HG03175 (cell line): Measurements from ENCODE around the gene KLHL36.
"Not testable (repeated sequence)": the region's sequence is repeated elsewhere in the genome, so short reads cannot be mapped to it uniquely, and the experiment has no call there.

Experiments used
- ATAC-seq: cut with Tn5 transposase; IDR thresholded peaks from one replicate; pipeline ENCODE4 v1.9.1; 2021; ENCODE audit warnings: mild to moderate bottlenecking, moderate library complexity; ENCODE audit not compliant: unreplicated experiment

Gene KLHL36

DNA sequence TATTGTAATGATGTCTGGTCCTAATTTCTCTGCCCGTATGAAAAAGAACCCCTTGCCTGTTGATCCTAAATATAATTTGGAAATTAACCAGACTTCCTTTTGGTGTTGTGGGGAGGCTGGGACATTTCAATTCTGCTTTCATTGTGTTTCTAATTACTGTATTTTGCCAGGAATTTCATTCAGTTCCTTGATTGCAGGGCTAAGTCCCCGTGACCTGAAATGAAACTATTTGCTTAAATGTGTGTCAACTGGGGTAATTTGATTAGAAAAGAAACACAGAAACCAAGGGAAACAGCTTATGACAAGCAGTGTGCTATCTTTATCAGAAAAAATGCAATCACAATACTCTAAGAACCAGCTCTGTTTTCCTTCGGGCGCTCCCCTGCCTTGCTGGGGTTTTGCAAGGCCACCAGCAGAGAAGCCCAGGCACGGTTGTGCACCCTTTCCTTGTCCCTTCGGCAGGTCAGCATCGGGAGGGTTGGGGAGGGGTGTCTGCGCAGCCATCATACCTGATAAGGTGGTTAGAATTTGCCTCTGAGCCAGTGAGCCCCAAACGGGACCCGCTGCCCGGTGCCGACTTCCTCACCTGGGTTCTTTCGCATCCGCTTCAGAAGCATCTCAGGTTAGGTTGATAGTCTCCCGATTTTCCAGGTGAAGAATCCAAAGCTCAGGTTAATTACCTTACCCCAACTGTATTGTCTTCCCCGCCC lies 19.4 kb downstream of the KLHL36 start:
- ATAC-seq = no peak

DNA sequence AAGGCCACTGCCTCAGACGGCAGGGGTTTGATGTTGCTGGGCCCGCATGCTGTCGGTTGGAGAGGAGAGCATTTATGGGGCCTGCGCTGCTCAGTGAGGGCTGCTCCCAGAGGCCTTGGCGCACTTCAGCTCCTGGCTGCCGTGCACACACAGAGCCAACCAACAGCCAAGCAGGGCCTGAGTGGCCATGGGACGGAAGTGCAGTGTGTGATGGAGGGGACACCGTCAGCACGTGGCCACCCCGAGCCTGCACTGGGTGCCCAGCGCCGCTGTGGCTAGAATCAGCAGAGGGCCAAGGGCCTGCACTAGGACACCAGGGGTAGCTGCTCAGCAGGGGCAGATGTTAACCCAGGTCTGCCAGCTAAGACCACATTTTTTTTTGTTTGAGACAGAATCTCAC lies 21.8 kb downstream of the KLHL36 start:
- ATAC-seq = no peak

DNA sequence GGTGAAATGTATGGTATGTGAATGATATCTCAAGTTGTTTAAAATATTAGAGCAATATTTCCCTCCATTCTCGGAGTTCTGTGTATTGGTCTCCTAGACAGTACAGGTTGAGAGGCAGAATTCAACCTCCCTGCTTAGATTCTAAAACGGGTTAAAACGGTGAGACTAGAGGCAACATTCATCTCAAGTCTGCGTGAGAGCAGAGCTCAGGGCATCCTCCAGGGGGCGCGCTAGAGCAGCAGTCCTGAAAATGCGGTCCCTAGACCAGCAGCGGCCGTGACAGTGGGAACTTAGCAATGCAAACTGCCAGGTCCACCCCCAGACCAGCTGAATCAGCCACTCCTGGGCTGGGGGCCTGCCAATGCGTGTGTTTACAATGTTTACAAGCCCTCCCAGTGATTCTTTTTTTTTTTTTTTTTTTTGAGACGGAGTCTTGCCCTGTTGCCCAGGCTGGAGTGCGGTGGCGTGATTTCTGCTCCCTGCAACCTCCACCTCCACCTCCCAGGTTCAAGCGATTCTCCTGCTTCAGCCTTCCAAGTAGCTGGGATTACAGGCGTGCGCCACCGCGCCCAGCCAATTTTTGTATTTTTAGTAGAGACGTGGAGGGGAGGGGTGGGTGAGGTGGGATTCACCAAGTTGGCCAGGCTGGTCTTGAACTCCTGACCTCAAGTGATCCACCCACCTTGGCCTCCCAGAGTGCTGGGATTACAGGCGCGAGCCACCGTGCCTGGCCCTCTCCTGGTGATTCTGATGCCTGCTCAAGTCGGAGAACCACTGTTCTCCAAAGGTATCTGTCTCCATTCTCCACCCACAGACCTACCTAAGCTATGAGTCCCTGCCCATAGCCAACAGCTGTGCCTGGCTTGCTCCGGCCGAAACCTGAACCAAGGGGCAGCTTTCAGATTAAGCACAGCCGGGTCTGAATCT lies 24.2 kb downstream of the KLHL36 start:
- peak; percentile 57 for ATAC-seq

DNA sequence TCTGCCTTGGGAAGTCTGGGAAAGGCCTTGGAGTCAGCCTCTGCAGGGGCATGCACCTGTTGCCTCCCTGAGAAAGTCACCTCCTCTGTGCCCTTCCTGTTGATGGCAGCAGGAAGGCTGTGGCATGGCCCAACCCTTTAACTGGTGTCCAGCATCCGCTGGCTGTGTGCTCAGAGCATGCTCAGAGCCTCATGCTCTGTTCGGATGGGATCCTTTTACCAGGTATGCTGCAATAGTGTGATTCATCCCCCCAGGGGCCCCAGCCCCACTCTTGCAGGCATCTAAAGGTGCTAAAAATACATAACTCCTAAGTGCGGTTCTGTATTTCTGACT lies 24.9 kb downstream of the KLHL36 start:
- no peak for ATAC-seq

DNA sequence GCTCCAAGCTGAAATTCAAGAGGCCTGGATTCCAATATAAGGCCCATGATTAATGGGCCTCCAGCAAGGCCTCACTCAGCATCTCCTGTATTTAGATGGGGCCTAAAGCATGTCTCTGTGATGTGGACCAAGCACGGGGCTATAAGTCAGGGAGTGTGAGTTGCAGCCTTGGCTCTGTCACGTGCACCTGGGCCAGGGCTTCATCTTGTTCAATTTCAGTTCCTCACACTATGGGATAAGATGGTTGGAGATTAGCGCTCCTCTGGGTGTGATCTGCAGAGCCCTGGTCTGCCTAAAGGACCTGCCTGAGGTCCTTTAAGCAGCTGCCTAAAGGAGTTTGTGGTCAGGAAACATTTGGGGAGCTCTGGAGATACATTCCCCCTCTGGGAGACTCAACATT lies 25.2 kb downstream of the KLHL36 start:
- no peak for ATAC-seq

DNA sequence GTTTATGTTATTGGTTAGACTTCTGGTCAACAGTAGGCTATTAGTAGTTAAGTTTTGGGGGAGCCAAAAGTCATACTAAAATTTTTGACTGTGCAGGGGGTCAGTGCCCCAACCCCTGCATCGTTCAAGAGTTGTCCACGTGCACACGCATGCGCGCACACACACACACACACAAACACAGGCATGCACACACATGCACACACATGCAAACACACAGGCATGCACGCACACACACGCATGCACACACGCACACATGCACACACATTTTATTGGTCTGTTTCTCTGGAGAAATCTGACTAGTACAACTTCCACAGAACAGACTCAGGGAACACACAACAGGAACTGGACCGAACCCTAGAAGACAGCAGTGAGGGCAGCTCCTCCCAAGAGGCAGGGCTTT lies 27.1 kb downstream of the KLHL36 start:
- ATAC-seq = no peak

DNA sequence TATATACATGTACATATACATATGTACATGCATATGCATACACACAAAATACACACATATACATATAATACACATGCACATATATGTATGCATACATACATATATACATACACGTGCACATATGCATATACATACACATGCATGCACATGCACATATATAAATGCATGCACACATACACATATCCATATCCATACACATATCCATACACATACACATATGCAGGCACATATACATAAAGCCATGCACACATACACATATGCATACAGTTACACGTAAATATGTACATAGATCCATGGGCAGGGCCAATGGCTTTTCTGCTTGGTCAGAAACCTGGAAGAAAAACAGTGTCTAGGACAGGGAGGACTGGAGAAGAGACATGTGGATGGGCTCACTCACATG lies 27.6 kb downstream of the KLHL36 start:
- ATAC-seq = no peak

DNA sequence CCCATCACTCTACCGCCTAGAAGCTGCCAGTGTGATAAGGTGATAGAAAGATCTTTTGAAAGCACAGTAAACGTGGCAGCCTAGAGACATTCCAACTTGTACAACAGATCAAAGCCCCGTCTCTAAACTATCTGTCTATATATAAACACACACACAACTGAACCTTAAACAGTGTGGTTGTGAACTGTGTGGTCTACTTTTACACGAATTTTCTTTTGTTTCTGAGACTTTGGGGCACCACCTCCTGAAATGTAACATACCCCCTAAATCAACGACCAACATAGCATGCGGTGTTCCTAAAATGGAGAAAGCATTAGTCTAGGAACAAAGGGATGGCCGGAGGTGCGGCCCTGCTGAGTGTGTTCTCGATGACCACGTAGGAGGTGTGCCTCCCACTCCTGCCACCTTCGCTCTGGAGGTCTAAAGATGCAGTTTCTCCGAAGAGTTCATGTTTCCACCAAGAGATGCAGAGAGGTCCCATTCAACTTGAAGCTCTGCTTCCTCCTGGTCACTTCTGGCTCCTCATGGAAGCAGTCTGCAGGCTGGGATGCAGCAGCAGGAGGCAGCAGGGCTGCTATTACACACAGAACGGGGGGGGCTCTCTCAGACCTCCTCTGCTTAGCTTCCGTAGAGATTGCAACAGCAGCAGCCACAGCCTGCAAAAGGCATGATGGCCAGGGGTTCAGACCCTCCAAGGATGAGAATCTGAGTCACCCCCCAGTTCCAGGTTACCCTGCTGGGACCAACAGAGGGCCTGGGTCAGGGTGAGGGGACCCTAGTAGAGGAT lies 28.9 kb downstream of the KLHL36 start:
- ATAC-seq = no peak

DNA sequence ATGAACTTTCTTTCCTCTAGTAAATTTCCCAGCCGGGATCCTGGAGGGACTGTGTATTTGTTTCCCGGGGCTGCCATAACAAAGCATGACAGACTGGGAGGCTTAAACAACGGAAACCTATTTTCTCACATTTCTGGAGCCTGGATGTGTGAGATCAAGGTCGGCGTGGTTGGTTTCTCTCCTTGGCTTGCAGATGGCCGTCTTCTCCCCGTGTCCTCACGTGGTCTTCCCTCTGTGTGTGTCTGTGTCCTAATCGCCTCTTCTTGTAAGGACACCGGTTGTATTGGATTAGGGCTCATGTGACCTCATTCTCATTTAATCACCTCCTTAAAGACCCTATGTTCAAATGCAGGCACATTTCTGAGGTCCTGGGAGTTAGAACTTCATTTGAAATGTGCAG lies 29.5 kb downstream of the KLHL36 start:
- no peak for ATAC-seq

DNA sequence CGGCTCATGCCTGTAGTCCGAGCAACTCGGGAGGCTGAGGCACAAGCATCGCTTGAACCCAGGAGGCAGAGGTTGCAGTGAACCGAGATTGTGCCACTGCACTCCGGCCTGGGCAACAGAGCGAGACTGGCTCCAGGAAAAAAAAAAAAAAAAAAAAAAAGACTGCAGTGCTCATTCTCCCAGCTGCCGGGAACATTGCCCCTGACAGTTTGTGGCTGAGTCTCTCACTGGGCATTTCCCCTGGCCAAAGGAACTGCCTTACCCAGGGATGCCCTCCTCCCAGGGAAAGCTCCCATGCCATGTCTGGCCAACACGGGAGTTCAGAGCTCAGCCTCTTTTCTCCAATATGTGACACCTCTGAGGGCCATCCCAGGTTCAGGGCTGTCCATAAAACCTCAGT lies 30.2 kb downstream of the KLHL36 start:
- ATAC-seq = no peak

DNA sequence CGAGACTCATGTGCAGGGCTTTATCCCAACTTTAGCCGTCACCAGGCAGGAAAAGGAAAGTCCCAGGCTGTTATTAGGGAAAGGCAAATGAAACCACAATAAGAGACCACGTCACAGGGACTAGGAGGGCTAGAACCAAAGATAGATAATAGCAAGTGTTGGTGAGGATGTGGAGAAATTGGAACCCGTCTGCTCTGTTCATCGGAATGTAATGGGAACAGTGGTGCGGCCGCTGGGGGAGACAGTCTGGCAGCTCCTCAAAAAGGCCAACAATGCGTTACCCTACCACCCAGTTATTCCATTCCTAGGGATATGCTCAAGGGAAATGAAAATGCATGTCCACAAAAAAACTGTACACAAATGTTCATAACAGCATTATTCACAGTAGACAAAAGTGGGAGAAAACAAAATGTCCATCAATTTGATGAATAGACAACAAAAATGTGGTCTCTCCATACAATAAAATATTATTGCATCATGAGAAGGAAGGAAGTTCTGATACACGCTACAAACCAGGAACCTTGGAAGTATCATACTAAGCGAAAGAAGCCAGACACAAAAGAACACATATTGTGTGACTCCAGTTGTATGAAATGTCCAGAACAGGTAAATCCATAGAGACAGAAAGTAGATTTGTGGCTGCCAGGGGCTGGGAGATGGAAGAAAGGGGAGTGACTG lies 32.0 kb downstream of the KLHL36 start:
- ATAC-seq = no peak

DNA sequence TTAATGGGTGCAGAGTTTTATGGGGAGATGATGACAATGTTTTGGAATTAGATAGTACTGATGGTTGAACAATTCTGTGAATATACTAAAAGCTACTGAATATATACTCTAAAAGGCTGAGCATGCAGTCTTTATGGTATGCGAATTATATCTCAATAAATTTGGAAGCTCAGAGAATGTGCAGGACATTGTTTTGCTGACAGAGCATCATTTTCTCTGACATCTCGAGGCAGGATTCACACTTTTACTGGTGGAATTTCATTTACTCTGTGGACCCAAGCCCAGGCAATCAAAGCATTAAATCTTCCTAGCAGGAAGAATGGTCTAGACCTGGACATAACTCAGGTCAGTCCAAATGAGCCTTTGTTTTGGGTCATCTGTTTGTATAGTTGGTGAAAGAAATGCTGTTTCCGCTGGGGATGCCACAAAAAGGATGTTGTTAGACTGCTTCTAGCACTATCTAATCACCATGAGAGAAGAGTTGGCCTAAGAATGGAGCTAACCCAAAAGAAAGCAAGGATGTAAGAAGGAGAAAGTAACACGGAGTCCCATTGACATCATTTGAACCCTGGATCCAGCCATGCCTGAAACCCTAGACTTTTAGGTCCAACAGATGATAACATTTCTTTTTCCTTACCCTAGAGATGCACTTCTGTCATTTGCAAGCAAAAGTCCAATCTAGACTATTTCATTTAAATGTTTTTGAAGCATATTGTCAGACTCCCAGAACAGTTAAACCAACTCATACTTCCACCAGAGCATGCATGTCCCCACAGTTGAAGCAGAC lies 32.7 kb downstream of the KLHL36 start:
- ATAC-seq = no peak

DNA sequence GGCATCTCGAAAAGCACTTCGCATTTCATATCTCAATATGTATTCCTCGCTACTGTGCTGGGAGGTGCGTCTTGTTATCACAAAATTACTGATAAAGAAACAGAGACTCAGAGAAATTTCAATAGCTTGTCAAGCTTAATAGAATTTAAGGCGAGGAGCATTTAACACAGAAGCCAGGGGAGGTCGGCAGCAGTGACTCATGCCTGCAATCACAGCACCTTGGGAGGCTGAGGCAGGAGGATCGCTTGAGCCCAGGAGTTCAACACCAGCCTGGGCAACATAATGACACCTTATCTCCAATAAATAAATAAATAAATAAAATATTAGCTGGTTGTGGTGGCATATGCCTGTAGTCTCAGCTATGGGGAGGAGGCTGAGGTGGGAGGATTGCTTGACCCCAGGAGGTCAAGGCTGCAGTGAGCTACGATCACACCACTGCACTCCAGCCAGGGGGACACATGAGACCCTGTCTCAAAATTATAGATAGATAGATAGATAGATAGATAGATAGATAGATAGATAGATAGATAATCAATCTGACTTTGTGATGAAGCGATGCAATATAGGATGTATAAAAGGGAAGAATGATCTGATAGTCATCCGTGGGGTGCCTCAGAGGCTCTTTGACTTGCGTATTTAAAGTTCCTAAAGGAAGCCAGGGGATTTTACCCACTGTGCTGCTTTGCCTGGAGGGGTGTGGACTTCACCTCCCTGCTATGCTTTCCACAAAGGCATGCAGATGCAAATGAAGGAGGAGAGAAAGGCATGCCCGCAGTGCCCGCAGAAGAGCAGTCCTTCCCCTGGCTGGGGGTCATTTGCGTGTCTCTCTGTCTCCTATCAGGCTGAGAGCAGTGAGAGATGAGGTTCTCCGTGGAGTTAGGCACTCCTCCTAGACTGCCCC lies 35.6 kb downstream of the KLHL36 start:
- no peak for ATAC-seq

DNA sequence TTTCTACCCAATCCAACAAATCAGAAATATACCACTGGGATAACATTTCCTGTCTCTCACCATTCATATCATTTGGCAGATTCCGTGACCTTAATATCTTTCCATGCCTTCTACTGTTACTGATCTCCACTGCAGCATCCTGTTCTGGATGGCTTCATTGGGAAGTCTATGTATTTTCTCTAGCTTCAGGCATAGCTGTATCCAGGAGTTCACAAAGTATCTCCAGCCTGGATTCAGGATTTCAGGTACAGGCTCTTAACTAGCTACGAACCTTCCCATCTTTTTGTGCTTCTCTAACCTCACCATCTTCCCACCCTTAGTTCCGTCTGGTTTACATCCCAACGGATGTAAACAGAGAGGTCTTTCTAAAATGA lies 36.3 kb downstream of the KLHL36 start:
- no peak for ATAC-seq

DNA sequence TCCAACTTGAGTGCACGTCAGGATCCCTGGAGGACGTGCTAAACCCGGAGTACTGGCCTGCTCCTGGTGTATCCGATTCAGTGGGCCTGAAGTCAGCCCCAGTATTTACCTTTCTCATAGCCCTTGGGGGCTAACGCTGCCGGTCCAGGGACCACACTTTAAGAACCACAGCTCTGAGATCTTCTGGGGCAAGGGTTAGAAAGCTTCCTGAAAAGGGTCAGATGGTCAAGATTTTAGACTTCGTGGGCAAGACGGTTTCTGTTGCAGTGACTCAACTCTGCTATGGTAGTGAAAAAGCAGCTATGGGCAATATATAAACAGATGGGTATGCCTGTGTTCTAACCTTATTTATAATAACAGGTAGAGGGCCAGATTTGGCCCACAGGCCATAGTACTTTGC lies 36.9 kb downstream of the KLHL36 start:
- ATAC-seq = no peak

DNA sequence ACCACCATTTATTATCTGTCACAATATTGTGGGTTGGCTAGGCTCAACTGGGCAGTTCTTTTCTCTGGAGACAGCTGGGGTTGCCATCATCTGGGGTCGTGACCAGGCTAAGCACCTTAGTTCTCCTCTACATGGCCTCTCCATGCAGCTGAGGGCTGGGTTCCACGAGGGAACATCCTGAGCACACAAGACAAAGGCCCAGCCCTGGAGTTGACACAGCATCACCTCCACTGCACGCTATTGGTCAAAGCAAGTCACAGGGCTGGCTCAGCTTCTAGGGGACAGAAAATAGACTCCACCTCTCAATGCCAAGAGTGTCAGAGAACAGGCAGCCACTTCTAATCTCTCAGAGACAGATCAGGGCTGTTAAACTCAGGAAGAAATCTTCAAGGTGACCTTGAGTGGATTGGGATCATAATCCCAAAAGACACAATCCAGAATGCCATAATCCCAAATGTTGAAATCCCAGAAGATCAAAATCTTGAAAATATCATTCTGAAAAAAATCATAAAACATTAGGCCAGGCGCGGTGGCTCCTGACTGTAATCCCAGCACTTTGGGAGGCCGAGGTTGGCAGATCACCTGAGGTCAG lies 38.5 kb downstream of the KLHL36 start:
- ATAC-seq = no peak

DNA sequence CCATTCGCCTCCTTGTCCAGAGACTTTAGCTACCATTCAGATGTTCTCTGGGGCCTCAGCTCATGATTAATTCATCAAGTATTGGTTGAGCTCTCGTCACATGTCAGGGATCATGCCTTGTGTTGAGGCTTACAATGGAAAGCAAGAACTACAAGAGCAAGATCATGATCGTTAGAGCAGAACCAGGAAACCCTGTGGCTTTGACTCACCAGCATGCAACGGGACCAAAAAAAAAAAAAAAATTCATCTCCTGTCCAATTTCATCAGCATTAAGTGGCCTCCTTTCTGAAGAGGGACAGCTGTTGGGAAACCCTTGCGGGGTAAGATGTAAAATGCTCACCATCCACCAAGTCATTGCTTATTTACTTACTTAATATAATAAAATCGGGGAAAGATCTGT lies 39.4 kb downstream of the KLHL36 start:
- peak; percentile 70 for ATAC-seq

DNA sequence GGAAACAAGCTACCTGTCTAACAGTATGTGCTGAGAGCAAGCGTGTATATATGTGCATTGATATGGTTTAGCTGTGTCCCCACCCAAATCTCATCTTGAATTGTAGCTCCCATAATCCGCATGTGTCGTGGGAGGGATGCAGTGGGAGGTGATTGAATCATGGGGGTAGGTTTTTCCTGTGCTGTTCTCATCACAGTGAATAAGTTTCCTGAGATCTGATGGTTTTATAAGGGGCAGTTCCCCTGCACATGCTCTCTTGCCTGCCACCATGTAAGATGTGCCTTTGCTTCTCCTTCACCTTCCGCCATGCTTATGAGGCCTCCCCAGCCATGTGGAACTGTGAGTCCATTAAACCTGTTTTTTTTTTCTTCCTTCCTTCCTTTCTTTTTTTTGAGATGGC lies 39.9 kb downstream of the KLHL36 start:
- not testable (repeated sequence) for ATAC-seq

DNA sequence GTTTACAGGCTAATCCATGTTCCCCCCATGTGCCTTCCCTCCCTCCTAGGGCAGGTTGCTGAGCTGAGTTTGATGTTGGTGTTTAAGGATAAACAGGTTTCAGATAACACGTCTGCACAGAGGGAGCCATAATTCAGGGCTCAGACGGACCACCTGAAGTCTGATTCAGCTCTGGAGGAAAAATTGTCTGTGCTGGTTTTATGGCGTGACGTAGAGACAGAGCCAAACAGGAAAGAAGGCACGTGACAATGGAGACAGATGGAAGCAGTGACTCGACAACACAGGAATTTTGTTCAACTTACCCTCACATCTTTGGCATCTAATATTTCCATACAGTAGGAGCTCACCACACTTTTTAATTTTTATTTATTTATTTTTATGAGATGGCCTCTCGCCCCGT lies 40.8 kb downstream of the KLHL36 start:
- no peak for ATAC-seq
